ENCODE measurements around the gene TBC1D2. TPM values are rescaled to one million over a fixed set of nuclear protein-coding genes. Genes with fewer than 3 reads are reported as not detected.

Gene TBC1D2
- total RNA-seq, 1 donor from 2014 or later: 16.3 TPM

DNA sequence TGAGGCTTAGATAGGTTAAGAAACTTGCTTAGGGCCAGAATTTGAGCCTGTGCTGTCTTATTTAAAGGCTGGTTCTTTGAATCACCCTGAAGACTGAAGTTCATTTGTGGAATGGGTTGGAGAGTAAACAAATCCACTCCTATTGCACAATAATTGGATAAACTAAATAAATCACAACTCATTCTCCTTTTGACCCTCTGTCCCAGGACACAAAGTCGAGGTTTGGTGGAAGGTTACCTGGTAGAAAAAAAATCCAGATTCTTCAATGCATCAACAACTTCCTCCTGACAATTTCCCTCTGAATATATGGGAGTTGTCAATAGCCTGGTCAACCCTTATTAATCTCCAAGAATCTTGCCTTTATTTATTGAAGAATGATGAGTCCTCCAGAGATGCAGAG is 28.9 kb downstream of the TBC1D2 start:
- DNase-seq (ENCODE audit: low spot score): no peak
- intact Hi-C loops (cut with DNase I): no loop called here
- no peak for ATAC-seq

GRCh38 chr9:98225015-98225442 is 30.4 kb downstream of the TBC1D2 start:
- DNase-seq (ENCODE audit: low spot score): no peak
- no peak for ATAC-seq
- intact Hi-C loops (cut with DNase I): no loop called here

- intact Hi-C loops (cut with DNase I): no loop called here
- DNase-seq (ENCODE audit: low spot score) (no peak), ATAC-seq (peak; percentile 90)
Measured at GRCh38 chr9:98222885-98223691, 32.4 kb downstream of the TBC1D2 start.

- intact Hi-C loops (cut with DNase I): no loop called here
- DNase-seq (ENCODE audit: low spot score): no peak
- no peak for ATAC-seq
Measured at GRCh38 chr9:98220911-98221310, 34.5 kb downstream of the TBC1D2 start.

DNA sequence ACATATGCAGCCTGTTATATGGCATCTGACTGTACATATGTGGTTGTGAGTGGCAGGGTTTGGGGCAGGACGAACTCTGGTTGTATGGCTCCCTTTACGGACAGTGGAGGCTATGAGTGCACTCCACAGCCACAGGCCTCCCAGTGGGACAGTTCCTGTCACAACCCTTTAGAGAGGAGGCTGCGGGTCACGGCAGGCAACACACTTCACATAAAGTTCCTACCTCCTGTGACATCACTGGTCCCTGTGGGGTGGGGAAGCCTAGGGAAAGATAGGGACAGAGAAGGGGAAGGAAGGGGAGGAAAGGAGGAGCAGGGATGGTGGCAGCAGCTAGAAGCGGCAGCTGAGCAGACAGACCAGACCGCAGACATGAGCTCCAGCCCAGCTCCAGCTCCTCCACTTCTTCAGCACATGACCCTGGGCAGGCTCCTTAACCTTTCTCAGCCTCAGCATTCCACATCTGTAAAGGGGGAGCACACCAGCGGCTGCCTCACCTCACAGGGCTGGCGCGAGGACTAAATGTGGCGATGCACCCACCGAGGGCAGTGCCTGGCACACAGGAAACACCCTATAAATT is 35.6 kb downstream of the TBC1D2 start:
- DNase-seq (ENCODE audit: low spot score) (no peak), ATAC-seq (no peak)
- intact Hi-C loops (cut with DNase I): no loop called here

GRCh38 chr9:98219364-98219716 is 36.1 kb downstream of the TBC1D2 start:
- DNase-seq (ENCODE audit: low spot score): no peak
- intact Hi-C loops (cut with DNase I): no loop called here
- no peak for ATAC-seq

DNA sequence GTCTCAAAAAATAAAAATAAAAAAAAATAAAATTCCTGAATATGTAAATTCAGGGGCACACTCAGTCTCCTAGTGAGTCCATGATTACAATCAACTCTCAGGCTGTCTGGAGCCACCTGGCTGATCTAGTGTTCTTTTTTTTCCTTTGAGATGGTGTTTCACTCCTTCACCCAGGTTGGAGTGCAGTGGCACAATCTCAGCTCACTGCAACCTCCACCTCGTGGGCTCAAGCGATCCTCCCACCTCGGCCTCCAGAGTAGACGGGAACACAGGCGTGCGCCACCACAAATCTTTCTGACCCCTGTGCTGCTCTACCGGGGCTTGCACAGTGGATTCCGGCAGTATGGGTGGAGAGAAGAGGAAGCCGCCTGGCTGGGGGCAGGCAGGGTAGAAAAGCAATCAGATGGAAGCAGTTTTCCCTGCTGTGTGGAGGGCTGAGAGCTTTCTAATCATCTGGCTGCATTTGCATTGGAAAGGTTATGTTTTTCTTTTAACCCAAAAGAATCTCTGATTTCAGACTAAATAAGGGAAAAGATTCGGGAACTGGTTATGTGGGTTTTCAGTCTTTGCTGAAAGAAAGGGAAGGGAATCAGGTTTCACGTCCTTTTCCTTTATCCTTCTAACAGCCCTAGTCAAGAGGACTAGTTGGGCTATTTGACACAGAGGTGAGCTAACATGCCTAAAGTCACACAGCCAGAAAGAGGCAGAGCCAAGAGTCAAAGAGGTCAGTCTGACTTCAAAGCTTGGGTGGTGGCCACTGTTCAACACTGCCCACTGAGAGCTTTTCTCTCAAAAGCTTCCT is 36.7 kb downstream of the TBC1D2 start:
- DNase-seq (ENCODE audit: low spot score) (no peak), ATAC-seq (no peak)
- intact Hi-C loops (cut with DNase I): no loop called here

DNA sequence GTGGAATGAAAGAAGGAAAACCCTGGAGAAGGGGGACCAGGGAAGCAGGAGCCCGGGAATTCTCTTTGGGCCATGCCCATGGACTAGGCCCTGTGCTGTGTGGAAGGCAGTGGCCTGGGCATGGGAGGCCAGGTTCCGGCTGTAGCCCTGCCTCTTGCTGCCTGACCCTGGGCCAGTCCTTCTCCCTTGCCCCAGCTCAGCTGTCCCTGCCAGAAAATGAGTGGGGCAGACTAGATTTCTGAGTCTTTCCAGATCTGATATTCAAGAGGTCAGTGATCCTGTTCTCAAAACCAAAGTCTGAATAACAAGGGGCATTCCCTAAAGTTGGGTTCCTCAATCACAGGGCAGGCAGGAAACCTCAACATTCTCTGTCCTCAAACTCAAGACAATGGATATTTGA is 38.2 kb downstream of the TBC1D2 start:
- DNase-seq (ENCODE audit: low spot score): no peak
- intact Hi-C loops (cut with DNase I): no loop called here
- no peak for ATAC-seq

DNA sequence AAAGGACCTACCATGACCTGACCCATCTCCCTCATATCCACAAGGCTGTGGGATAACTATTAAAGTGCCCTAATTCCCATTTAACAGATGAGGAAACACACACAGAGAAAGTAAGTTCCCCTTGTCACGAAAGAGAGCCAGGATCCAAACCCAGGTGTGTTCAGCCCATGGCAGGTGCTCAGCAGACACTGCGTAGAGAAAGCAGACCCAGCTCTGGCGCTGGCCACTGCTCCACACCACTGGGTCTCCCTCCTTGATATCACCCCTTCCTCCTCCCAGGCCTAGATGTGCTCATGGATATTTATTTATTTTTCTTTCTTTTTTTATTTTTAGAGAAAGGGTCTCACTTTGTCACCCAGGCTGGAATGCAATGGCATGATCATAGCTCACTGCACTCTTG is 39.1 kb downstream of the TBC1D2 start:
- DNase-seq (ENCODE audit: low spot score) (no peak), ATAC-seq (no peak)
- intact Hi-C loops (cut with DNase I): no loop called here

DNA sequence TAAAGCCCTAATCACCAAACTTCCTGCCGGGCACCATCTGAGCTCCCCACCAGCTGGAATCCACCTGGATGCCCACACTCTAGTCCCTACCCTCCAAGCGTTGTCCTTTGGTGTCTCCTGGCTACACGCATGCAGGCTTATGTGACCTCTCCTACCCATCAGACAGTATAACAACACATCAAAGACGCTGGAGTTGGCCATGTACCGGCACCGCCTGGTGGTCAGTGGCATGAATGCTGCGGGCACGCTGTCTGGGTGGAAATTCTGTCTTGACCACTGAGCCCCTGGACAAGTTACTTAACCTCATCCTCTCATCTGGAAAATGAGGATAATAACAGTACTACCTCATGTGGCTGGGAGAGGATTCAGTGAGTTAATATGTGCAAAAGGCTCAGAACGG is 39.6 kb downstream of the TBC1D2 start:
- no peak for DNase-seq (ENCODE audit: low spot score)
- intact Hi-C loops (cut with DNase I): no loop called here

GRCh38 chr9:98215271-98215670 is 40.2 kb downstream of the TBC1D2 start:
- no peak for DNase-seq (ENCODE audit: low spot score)
- intact Hi-C loops (cut with DNase I): no loop called here
- no peak for ATAC-seq

More for the DNA sequence above, 39.6 kb downstream of the TBC1D2 start:
- ATAC-seq: no peak

GRCh38 chr9:98214811-98215210 is 40.6 kb downstream of the TBC1D2 start:
- ATAC-seq: no peak
- intact Hi-C loops (cut with DNase I): no loop called here
- no peak for DNase-seq (ENCODE audit: low spot score)

GRCh38 chr9:98211260-98211659 is 44.2 kb downstream of the TBC1D2 start:
- DNase-seq (ENCODE audit: low spot score): no peak
- no peak for ATAC-seq
- intact Hi-C loops (cut with DNase I): no loop called here

GRCh38 chr9:98210435-98210834 is 45.0 kb downstream of the TBC1D2 start:
- intact Hi-C loops (cut with DNase I): no loop called here
- DNase-seq (ENCODE audit: low spot score) (no peak), ATAC-seq (no peak)

DNA sequence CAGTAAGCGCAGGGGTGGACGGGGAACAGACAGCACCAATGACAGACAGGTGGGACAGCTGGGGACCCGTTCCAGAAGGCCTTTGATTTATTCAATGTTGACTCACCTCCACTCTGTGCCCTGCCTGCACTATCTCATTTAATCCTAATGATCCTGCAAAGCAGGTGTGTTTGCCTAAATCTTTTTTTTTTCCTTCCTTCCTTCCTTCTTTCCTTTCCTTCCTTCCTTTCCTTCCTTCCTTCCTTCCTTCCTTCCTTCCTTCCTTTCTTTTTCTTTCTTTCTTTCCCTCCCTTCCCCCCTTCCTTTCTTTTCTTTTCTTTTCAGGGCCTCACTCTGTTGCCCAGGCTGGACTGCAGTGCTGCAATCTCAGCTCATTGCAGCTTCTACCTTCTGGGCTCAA is 45.9 kb downstream of the TBC1D2 start:
- no peak for ATAC-seq
- intact Hi-C loops (cut with DNase I): loop anchor here (10.0 kb wide), 1 partner anchor 135 kb away; no protein-coding TSS in a partner anchor
- DNase-seq (ENCODE audit: low spot score): no peak

DNA sequence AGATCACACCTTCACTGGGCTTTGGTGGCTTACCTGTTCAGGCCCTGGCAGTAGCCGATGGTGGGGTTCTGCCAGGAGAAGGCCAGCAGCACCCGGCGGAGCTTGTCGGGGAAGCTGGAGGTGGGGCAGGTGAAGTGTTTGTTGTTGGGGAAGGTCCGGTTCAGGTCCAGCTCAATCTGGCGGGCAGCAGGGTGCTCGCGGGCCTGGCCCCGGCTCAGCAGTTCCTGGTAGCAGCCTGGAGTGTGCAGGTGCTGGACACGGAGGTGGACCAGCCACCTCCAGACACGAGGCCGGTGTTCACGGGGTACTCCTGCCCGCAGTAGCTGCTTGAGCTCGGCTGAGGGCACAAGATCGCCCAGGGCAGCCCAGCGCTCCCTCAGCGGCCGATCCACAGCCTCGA is 46.8 kb downstream of the TBC1D2 start:
- ATAC-seq (no peak), DNase-seq (ENCODE audit: low spot score) (no peak)
- intact Hi-C loops (cut with DNase I): loop anchor here (10.0 kb wide), 1 partner anchor 134 kb away; no protein-coding TSS in a partner anchor

DNA sequence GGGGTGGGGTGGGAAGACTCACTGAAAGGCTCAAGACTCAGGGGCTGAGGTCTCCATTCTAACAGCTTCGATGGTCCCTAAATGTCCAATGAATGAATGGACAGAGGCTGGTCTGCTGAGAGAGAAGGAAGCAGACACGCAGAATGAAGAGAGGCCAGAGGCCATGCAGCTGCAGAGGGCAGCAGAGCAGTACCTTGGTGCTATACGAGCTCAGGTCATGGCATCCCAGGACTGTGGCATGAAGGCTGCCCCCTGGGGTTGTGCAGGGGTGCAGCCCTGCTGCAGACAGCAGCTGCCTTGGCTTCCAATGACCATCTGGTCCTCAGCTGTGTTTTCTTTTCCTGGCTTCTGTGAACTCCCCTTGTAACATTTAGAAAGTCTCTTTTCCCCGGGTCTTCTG is 47.8 kb downstream of the TBC1D2 start:
- peak; percentile 61 for ATAC-seq
- intact Hi-C loops (cut with DNase I): loop anchor here (10.0 kb wide), 1 partner anchor 133 kb away; no protein-coding TSS in a partner anchor
- DNase-seq (ENCODE audit: low spot score): no peak

- DNase-seq (ENCODE audit: low spot score) (no peak), ATAC-seq (no peak)
- intact Hi-C loops (cut with DNase I): loop anchor here (10.0 kb wide), 1 partner anchor 132 kb away; no protein-coding TSS in a partner anchor
Measured at GRCh38 chr9:98206754-98207153, 48.7 kb downstream of the TBC1D2 start.

DNA sequence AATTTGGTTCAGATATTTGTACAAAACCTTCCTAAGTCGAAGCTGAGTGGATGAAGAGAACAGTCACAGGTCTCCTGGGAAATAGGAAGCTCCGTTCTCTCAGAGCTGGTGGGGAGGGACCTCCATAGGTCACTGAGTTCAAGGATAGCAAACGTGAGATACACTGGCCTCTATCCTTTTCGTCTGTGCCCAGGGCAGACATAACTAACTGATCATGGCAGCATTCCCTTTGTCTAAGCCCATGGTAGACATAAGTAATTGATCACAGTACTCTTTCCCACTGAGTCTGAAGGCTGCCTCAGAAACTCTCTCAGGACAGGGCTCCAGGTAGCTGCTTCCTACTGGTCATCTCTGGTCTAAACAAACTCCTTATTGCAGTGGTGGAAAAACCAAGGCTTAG is 50.8 kb downstream of the TBC1D2 start:
- intact Hi-C loops (cut with DNase I): loop anchor here (10.0 kb wide), 1 partner anchor 130 kb away; no protein-coding TSS in a partner anchor
- DNase-seq (ENCODE audit: low spot score) (no peak), ATAC-seq (no peak)

- DNase-seq (ENCODE audit: low spot score) (no peak), ATAC-seq (no peak)
- intact Hi-C loops (cut with DNase I): loop anchor here (10.0 kb wide), 1 partner anchor 128 kb away; no protein-coding TSS in a partner anchor
Measured at GRCh38 chr9:98203153-98203552, 52.3 kb downstream of the TBC1D2 start.
